ENCODE results near the gene EIF1B. TPM values are rescaled to one million over a fixed set of nuclear protein-coding genes. Genes with fewer than 3 reads are reported as not detected.

EIF1B gene
- total RNA-seq, 1 donor from 2014 or later: 18.9 TPM

DNA sequence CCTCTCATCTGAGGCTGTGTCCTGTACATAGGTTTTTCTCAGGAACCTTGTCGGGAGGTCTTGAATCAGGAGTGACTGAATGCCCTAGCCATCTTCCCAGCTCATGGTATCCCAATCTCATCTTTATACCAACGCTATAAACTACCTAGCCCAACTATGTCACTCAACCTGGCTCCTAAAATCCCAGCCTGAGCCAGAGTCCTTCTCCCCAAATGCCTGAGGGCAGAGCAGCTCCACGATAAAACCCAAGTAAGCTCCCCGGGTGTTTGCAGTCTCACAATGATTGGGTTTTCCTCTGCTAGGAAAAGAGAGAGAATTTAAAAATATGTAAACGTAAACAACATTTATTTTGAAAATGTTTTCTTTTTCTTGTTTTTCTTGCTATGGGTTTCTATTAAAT lies 14.4 kb downstream of the EIF1B start:
- no peaks in the 10 kb centered on the region for H3K9me3 ChIP-seq
- no peak for DNase-seq (ENCODE audit: extremely low spot score in 2 of 2)
- no peaks in the 10 kb centered on the region for H3K36me3 ChIP-seq
- H3K4me1 ChIP-seq: no peaks in the 10 kb centered on the region
- intact Hi-C loops (cut with DNase I): loop anchor here (5.0 to 10.0 kb wide), 2 partner anchors 137 to 1561 kb away; no protein-coding TSS in a partner anchor
- no peaks in the 10 kb centered on the region for H3K27me3 ChIP-seq
- no peak overlapping the region for H3K4me3 ChIP-seq
- H3K27ac ChIP-seq: no peak overlapping the region
- TF ChIP-seq POLR2A (IDR thresholded peaks at IDR 0.05) (no peak), CTCF (IDR thresholded peaks at IDR 0.05) (no peak)

DNA sequence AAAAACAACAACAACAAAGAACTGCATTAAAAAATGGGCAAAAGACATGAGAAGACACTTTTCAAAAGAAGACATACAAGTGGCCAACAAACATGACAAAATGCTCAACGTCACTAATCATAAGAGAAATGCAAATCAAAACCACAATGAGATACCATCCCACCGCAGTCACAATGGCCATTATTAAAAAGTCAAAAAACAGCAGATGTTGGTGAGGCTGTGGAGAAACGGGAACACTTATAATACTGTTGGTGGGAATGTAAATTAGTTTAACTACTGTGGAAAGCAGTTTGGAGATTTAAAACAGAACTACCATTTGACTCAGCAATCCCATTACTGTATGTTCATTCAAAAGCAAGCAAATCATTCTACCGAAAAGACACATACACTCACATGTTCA lies 15.1 kb downstream of the EIF1B start:
- no peaks in the 10 kb centered on the region for H3K27me3 ChIP-seq
- H3K9me3 ChIP-seq: no peaks in the 10 kb centered on the region
- no peaks in the 10 kb centered on the region for H3K4me1 ChIP-seq
- no peak overlapping the region for H3K4me3 ChIP-seq
- intact Hi-C loops (cut with DNase I): loop anchor here (5.0 to 10.0 kb wide), 2 partner anchors 137 to 1560 kb away; no protein-coding TSS in a partner anchor
- H3K36me3 ChIP-seq: no peaks in the 10 kb centered on the region
- DNase-seq (ENCODE audit: extremely low spot score in 2 of 2): no peak
- H3K27ac ChIP-seq: no peak overlapping the region
- no peak for TF ChIP-seq POLR2A (IDR thresholded peaks at IDR 0.05)

DNA sequence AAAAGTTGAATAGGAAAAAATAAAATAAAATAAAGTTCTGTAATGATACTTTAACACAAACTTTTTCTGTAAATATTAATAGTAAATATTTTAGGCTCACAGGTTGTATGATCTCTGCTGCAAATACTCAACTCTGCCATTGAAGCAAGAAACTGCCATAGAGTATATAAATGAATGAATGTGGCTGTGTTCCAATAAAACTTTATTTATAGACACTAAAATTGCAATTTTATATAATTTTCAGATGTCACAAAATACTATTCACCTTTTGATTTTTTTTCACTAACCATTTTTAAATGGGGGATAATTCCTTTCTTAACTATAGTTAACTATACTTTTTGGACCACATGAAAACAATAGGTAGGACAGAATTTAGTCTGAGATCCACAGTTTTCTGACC lies 16.0 kb downstream of the EIF1B start:
- Histone ChIP-seq H3K9me3 (no peaks in the 10 kb centered on the region), H3K36me3 (no peaks in the 10 kb centered on the region), H3K4me1 (no peaks in the 10 kb centered on the region), H3K4me3 (no peak overlapping the region), H3K27me3 (no peaks in the 10 kb centered on the region), H3K27ac (no peak overlapping the region)
- TF ChIP-seq CTCF (IDR thresholded peaks at IDR 0.05) (no peak), POLR2AphosphoS5 (IDR thresholded peaks at IDR 0.05; ENCODE audit: insufficient read depth in 1 of 2, low read depth in 1 of 2) (no peak)
- intact Hi-C loops (cut with DNase I): loop anchor here (10.0 kb wide), 1 partner anchor 1559 kb away; no protein-coding TSS in a partner anchor
- no peak for DNase-seq (ENCODE audit: extremely low spot score in 2 of 2)

- Histone ChIP-seq H3K9me3 (no peaks in the 10 kb centered on the region), H3K27me3 (no peaks in the 10 kb centered on the region), H3K36me3 (no peaks in the 10 kb centered on the region), H3K4me1 (no peaks in the 10 kb centered on the region), H3K27ac (no peak overlapping the region), H3K4me3 (no peak overlapping the region)
- no peak for DNase-seq (ENCODE audit: extremely low spot score in 2 of 2)
- TF ChIP-seq POLR2AphosphoS5 (IDR thresholded peaks at IDR 0.05; ENCODE audit: insufficient read depth in 1 of 2, low read depth in 1 of 2) (no peak), CTCF (IDR thresholded peaks at IDR 0.05) (no peak), POLR2A (IDR thresholded peaks at IDR 0.05) (no peak)
- intact Hi-C loops (cut with DNase I): loop anchor here (10.0 kb wide), 1 partner anchor 1556 kb away; no protein-coding TSS in a partner anchor
Measured at GRCh38 chr3:40328374-40328773, 18.9 kb downstream of the EIF1B start.

DNA sequence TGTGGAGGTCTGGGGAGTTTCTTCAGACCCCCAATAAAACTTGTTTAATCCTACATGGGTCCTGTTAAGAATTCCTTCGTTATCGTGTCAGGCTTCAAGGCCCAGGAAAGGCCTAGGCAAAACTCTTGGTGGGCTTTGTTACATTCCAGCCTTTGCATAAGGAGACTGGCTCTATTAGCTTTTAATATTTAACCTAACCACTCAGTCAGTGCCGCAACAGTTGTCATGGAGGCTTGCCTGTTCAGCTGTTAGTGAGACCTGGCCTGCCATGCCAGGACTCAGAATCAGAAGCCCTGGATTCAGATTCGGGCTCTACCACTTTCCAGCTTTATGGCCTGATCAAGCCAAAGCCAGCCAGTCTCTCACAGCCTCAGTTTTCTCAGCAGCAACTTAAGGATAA lies 19.6 kb downstream of the EIF1B start:
- H3K4me1 ChIP-seq: no peaks in the 10 kb centered on the region
- no peaks in the 10 kb centered on the region for H3K27me3 ChIP-seq
- no peak for DNase-seq (ENCODE audit: extremely low spot score in 2 of 2)
- no peaks in the 10 kb centered on the region for H3K36me3 ChIP-seq
- intact Hi-C loops (cut with DNase I): loop anchor here (10.0 kb wide), 1 partner anchor 1556 kb away; no protein-coding TSS in a partner anchor
- H3K9me3 ChIP-seq: no peaks in the 10 kb centered on the region
- no peak for TF ChIP-seq POLR2AphosphoS5 (IDR thresholded peaks at IDR 0.05; ENCODE audit: insufficient read depth in 1 of 2, low read depth in 1 of 2)
- TF ChIP-seq CTCF (IDR thresholded peaks at IDR 0.05): no peak
- no peak for TF ChIP-seq POLR2A (IDR thresholded peaks at IDR 0.05)
- H3K27ac ChIP-seq: no peak overlapping the region
- H3K4me3 ChIP-seq: no peak overlapping the region

All from vagina (tissue), 2 donors.